ENCODE data around the gene HBA2.

GRCh38 chr16:200388-200787, 27.7 kb downstream of the HBA2 start:
- TF ChIP-seq, protein P1, sequence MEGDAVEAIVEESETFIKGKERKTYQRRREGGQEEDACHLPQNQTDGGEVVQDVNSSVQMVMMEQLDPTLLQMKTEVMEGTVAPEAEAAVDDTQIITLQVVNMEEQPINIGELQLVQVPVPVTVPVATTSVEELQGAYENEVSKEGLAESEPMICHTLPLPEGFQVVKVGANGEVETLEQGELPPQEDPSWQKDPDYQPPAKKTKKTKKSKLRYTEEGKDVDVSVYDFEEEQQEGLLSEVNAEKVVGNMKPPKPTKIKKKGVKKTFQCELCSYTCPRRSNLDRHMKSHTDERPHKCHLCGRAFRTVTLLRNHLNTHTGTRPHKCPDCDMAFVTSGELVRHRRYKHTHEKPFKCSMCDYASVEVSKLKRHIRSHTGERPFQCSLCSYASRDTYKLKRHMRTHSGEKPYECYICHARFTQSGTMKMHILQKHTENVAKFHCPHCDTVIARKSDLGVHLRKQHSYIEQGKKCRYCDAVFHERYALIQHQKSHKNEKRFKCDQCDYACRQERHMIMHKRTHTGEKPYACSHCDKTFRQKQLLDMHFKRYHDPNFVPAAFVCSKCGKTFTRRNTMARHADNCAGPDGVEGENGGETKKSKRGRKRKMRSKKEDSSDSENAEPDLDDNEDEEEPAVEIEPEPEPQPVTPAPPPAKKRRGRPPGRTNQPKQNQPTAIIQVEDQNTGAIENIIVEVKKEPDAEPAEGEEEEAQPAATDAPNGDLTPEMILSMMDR (IDR thresholded peaks at IDR 0.05) = no peak
- no peak for TF ChIP-seq POLR2A (IDR thresholded peaks at IDR 0.05)
